MCF 10A (cell line): ENCODE results near the gene GRIK1. TPM values are rescaled to one million over a fixed set of nuclear protein-coding genes. Genes with fewer than 3 reads are reported as not detected.

Experiments used
- BruUV-seq: library from RNA; stranded (reverse); fragments of 400-500 nt; replicated peaks from 2 replicates; lab custom pipeline; 2021; lab: Mats Ljungman, UMichigan
- CTCF ChIA-PET: fragments of 300-600 bp; sonication (Branson Sonifier 250); formaldehyde crosslinking; extraction: SDS; loops from one replicate; lab custom pipeline; 2021; ENCODE audit warnings: antibody characterized with exemption, inconsistent platforms; lab: Yijun Ruan, JAX
- POLR2A ChIA-PET: fragments of 300-600, 350-650 bp; sonication (Branson Sonifier 250); formaldehyde crosslinking; extraction: SDS; loops from one replicate; lab custom pipeline; 2020; ENCODE audit warnings: antibody characterized with exemption, inconsistent platforms; lab: Yijun Ruan, JAX
- DNase-seq: peaks from one replicate; pipeline ENCODE4 v3.0.0-alpha.2; 2018; ENCODE audit not compliant: unreplicated experiment
- H3K27ac Mint-ChIP-seq: one replicate; pipeline ENCODE4 v1.8.0; 2022; ENCODE audit warnings: mild to moderate bottlenecking, low read depth, mixed read lengths; ENCODE audit not compliant: unreplicated experiment
- H3K27me3 Mint-ChIP-seq: one replicate; pipeline ENCODE4 v1.8.0; 2022; ENCODE audit warnings: mixed read lengths; ENCODE audit not compliant: insufficient read depth, unreplicated experiment
- H3K36me3 Mint-ChIP-seq: one replicate; pipeline ENCODE4 v1.8.0; 2022; ENCODE audit warnings: mild to moderate bottlenecking, moderate library complexity, mixed read lengths; ENCODE audit not compliant: insufficient read depth, unreplicated experiment
- H3K4me1 Mint-ChIP-seq: one replicate; pipeline ENCODE4 v1.8.0; 2022; ENCODE audit warnings: mixed read lengths; ENCODE audit not compliant: insufficient read depth, unreplicated experiment
- H3K4me3 Mint-ChIP-seq: one replicate; pipeline ENCODE4 v1.8.0; 2022; ENCODE audit warnings: mild to moderate bottlenecking, moderate library complexity, mixed read lengths; ENCODE audit not compliant: unreplicated experiment
- H3K9me3 Mint-ChIP-seq: one replicate; pipeline ENCODE4 v1.8.0; 2022; ENCODE audit warnings: mixed read lengths; ENCODE audit not compliant: unreplicated experiment
- CTCF ChIP-seq: fragments of 200-600 bp; IDR thresholded peaks from one replicate; pipeline ENCODE4 v1.8.0; 2022; ENCODE audit warnings: antibody characterized with exemption, mild to moderate bottlenecking; ENCODE audit not compliant: unreplicated experiment
- intact Hi-C: fragments of 100-400 bp; cut with micrococcal nuclease; formaldehyde crosslinking; loops from 2 replicates; pipeline ENCODE4 v1.14.1; 2022
- total RNA-seq: library from RNA; stranded (reverse); gene quantifications from 2 replicates; pipeline ENCODE4 v1.2.3, GENCODE V29; 2022

Gene GRIK1
- total RNA-seq, 1 experiment from 2014 or later: not detected

- POLR2A ChIA-PET: no interaction called here
- no peaks in the 10 kb centered on the region for H3K9me3 Mint-ChIP-seq
- intact Hi-C loops: no loop called here
- H3K36me3 Mint-ChIP-seq: no peaks in the 10 kb centered on the region
- DNase-seq: no peak
- no peak for TF ChIP-seq CTCF
- no peak overlapping the region for H3K27ac Mint-ChIP-seq
- CTCF ChIA-PET: interaction anchor here (0.7 kb wide), 1 partner anchor 9 kb away, joined by 3 read pairs; no protein-coding TSS in a partner anchor
- H3K4me3 Mint-ChIP-seq: no peak overlapping the region
- BruUV-seq: no TSS peak
- H3K4me1 Mint-ChIP-seq: no peaks in the 10 kb centered on the region
- peaks cover 26% of the 10 kb centered on the region for H3K27me3 Mint-ChIP-seq
Observed at GRCh38 chr21:29801122-29801521, 138.7 kb downstream of the GRIK1 start.

GRCh38 chr21:29800056-29800455, 139.7 kb downstream of the GRIK1 start:
- ChIA-PET POLR2A (no interaction called here), CTCF (no interaction called here)
- Mint-ChIP-seq H3K4me1 (no peaks in the 10 kb centered on the region), H3K9me3 (no peaks in the 10 kb centered on the region), H3K36me3 (no peaks in the 10 kb centered on the region), H3K4me3 (no peak overlapping the region), H3K27ac (no peak overlapping the region), H3K27me3 (peaks cover 26% of the 10 kb centered on the region)
- intact Hi-C loops: no loop called here
- BruUV-seq: no TSS peak
- no peak for DNase-seq
- TF ChIP-seq CTCF: no peak

- H3K9me3 Mint-ChIP-seq: no peaks in the 10 kb centered on the region
- ChIA-PET POLR2A (no interaction called here), CTCF (no interaction called here)
- BruUV-seq: no TSS peak
- no peaks in the 10 kb centered on the region for H3K4me1 Mint-ChIP-seq
- H3K27me3 Mint-ChIP-seq: peaks cover 26% of the 10 kb centered on the region
- H3K4me3 Mint-ChIP-seq: no peak overlapping the region
- no peaks in the 10 kb centered on the region for H3K36me3 Mint-ChIP-seq
- intact Hi-C loops: no loop called here
- TF ChIP-seq CTCF: no peak
- DNase-seq: no peak
- H3K27ac Mint-ChIP-seq: no peak overlapping the region
Observed at GRCh38 chr21:29798840-29799239, 141.0 kb downstream of the GRIK1 start.

GRCh38 chr21:29797155-29797554, 142.6 kb downstream of the GRIK1 start:
- no peak for DNase-seq
- TF ChIP-seq CTCF: no peak
- peaks cover 17% of the 10 kb centered on the region for H3K27me3 Mint-ChIP-seq
- ChIA-PET CTCF (interaction anchor here (1.5 kb wide), 1 partner anchor 26 kb away, joined by 3 read pairs; no protein-coding TSS in a partner anchor), POLR2A (interaction anchor here (1.2 kb wide), 1 partner anchor 56 kb away, joined by 4 read pairs; no protein-coding TSS in a partner anchor)
- no peaks in the 10 kb centered on the region for H3K4me1 Mint-ChIP-seq
- no peaks in the 10 kb centered on the region for H3K36me3 Mint-ChIP-seq
- BruUV-seq: no TSS peak
- H3K27ac Mint-ChIP-seq: no peak overlapping the region
- no peaks in the 10 kb centered on the region for H3K9me3 Mint-ChIP-seq
- intact Hi-C loops: no loop called here
- H3K4me3 Mint-ChIP-seq: no peak overlapping the region
